Measurements from ENCODE around the gene PPP1R13L. TPM values are rescaled to one million over a fixed set of nuclear protein-coding genes. Genes with fewer than 3 reads are reported as not detected.
A peak's percentile ranks its signal among the peaks of the same experiment; 100 is the strongest.
"Not testable (repeated sequence)": the region's sequence is repeated elsewhere in the genome, so short reads cannot be mapped to it uniquely, and the experiment has no call there.

PPP1R13L gene
- total RNA-seq, 1 donor from 2014 or later = 111 TPM

- DNase-seq (ENCODE audit: extremely low spot score in 2 of 2) = no peak
- peak within 1 kb of the TSS; percentile 43 for H3K27ac ChIP-seq
- no peaks in the 10 kb centered on the region for H3K9me3 ChIP-seq
- intact Hi-C loops (cut with DNase I) = no loop called here
- peak within 1 kb of the TSS; percentile 42 to 43 for H3K4me3 ChIP-seq
- TF ChIP-seq POLR2AphosphoS5 (IDR thresholded peaks at IDR 0.05; ENCODE audit: insufficient read depth in 1 of 2, low read depth in 1 of 2) (peak in 1 of 2 donors; percentile 31), CTCF (IDR thresholded peaks at IDR 0.05) (no peak), POLR2A (IDR thresholded peaks at IDR 0.05) (peak in 1 of 2 donors; percentile 46)
- peaks cover 10% of the 10 kb centered on the region for H3K4me1 ChIP-seq
- H3K27me3 ChIP-seq = no peaks in the 10 kb centered on the region
- no peaks in the 10 kb centered on the region for H3K36me3 ChIP-seq
Observed at GRCh38 chr19:45340232-45340898, 64.5 kb downstream of the PPP1R13L start, which contains the start of gene KLC3. TSS of gene KLC3 (plus strand) at chr19:45340750. CDS start at chr19:45345542, 4,792 bp downstream.

DNA sequence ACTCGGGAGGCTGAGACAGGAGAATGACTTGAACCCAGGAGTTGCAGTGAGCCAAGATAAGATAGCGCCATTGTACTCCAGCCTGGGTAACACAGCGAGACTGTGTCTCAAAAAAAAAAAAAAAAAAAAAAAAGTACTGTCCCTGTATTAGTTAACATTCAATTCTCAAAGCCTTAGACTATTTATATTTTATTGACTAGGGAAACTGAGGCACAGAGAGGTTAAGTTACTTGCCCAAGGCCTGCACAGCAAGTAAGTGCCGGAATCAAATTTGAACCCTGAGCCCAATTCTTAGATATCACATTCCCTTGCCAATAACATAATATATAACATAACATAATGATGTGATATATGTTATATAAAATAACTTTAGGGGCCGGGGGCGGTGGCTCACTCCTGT lies 65.2 kb downstream of the PPP1R13L start:
- DNase-seq (ENCODE audit: extremely low spot score in 2 of 2) = no peak
- H3K27me3 ChIP-seq = no peaks in the 10 kb centered on the region
- no peak overlapping the region for H3K4me3 ChIP-seq
- TF ChIP-seq POLR2AphosphoS5 (IDR thresholded peaks at IDR 0.05; ENCODE audit: insufficient read depth in 1 of 2, low read depth in 1 of 2) (no peak), CTCF (IDR thresholded peaks at IDR 0.05) (no peak), POLR2A (IDR thresholded peaks at IDR 0.05) (no peak)
- no peak overlapping the region for H3K27ac ChIP-seq
- H3K9me3 ChIP-seq = no peaks in the 10 kb centered on the region
- intact Hi-C loops (cut with DNase I) = no loop called here
- peaks cover 7% of the 10 kb centered on the region for H3K4me1 ChIP-seq
- H3K36me3 ChIP-seq = no peaks in the 10 kb centered on the region

GRCh38 chr19:45336696-45337251 lies 68.1 kb downstream of the PPP1R13L start:
- H3K27ac ChIP-seq = no peak overlapping the region
- intact Hi-C loops (cut with DNase I) = no loop called here
- DNase-seq (ENCODE audit: extremely low spot score in 2 of 2) = no peak
- H3K36me3 ChIP-seq = no peaks in the 10 kb centered on the region
- no peak overlapping the region for H3K4me3 ChIP-seq
- H3K27me3 ChIP-seq = no peaks in the 10 kb centered on the region
- TF ChIP-seq POLR2A (IDR thresholded peaks at IDR 0.05) (no peak), POLR2AphosphoS5 (IDR thresholded peaks at IDR 0.05; ENCODE audit: insufficient read depth in 1 of 2, low read depth in 1 of 2) (no peak), CTCF (IDR thresholded peaks at IDR 0.05) (no peak)
- H3K4me1 ChIP-seq = peaks cover 7% of the 10 kb centered on the region
- no peaks in the 10 kb centered on the region for H3K9me3 ChIP-seq

DNA sequence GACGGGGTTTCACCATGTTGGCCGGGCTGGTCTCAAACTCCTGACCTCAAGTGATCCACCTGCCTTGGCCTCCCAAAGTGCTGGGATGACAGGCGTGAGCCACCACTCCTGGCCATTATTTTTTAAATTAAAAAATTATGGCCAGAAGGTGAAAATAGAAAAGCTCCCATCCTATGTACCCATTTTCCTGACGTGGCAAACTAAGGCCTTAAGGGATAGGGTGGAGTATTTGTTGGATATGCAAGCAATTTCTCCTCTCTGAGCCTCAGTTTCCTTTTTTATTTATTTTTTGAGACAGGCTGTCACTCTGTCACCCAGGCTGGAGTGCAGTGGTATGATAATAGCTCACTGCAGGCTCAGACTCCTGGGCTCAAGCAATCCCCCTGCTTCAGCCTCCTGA lies 70.0 kb downstream of the PPP1R13L start:
- DNase-seq (ENCODE audit: extremely low spot score in 2 of 2); H3K4me3 ChIP-seq; intact Hi-C loops (cut with DNase I); H3K9me3 ChIP-seq; H3K27me3 ChIP-seq; H3K27ac ChIP-seq; H3K36me3 ChIP-seq; H3K4me1 ChIP-seq: not testable (repeated sequence)

- no peak for TF ChIP-seq CTCF (IDR thresholded peaks at IDR 0.05)
- no peak for TF ChIP-seq POLR2AphosphoS5 (IDR thresholded peaks at IDR 0.05; ENCODE audit: insufficient read depth in 1 of 2, low read depth in 1 of 2)
- no peak for TF ChIP-seq POLR2A (IDR thresholded peaks at IDR 0.05)
- intact Hi-C loops (cut with DNase I) = no loop called here
- Histone ChIP-seq H3K27me3 (no peaks in the 10 kb centered on the region), H3K9me3 (no peaks in the 10 kb centered on the region), H3K4me3 (no peak overlapping the region), H3K4me1 (peaks cover 5% of the 10 kb centered on the region), H3K27ac (no peak overlapping the region), H3K36me3 (no peaks in the 10 kb centered on the region)
- DNase-seq (ENCODE audit: extremely low spot score in 2 of 2) = no peak
Observed at GRCh38 chr19:45333609-45334303, 71.1 kb downstream of the PPP1R13L start.

Data from vagina (tissue), 2 donors.